Nephron (organoid): ENCODE results near the gene SARM1.

Source experiments
- H3K27ac Mint-ChIP-seq, 3 experiments: 2 replicates each; pipeline ENCODE4 v1.8.0; 2020; ENCODE audit warnings: mixed read lengths in 3 of 3, mild to moderate bottlenecking in 2 of 3, moderate library complexity in 1 of 3
- H3K27me3 Mint-ChIP-seq: 2 replicates; pipeline ENCODE4 v1.8.0; 2021; ENCODE audit warnings: low read depth, mild to moderate bottlenecking, moderate library complexity, mixed read lengths
- H3K36me3 Mint-ChIP-seq: 2 replicates; pipeline ENCODE4 v1.8.0; 2020; ENCODE audit warnings: low read depth, mixed read lengths
- H3K4me1 Mint-ChIP-seq: 2 replicates; pipeline ENCODE4 v1.8.0; 2020; ENCODE audit warnings: mixed read lengths
- H3K4me3 Mint-ChIP-seq, 3 experiments: 2 replicates each; pipeline ENCODE4 v1.8.0; 2020; ENCODE audit warnings: mild to moderate bottlenecking in 3 of 3, mixed read lengths in 3 of 3, moderate library complexity in 2 of 3
- H3K9me3 Mint-ChIP-seq: 2 replicates; pipeline ENCODE4 v1.8.0; 2020; ENCODE audit warnings: mixed read lengths
- TF ChIP-seq, protein P1 (sequence below), 3 experiments: fragments of 200-600 bp; sonication (generic); IDR thresholded peaks; one replicate each; pipeline ENCODE4 v1.5.0; 2021; ENCODE audit warnings: antibody characterized with exemption in 3 of 3; ENCODE audit not compliant: unreplicated experiment in 3 of 3

The SARM1 gene

GRCh38 chr17:28404461-28404811 lies 32.9 kb downstream of the SARM1 start:
- H3K36me3 Mint-ChIP-seq: peaks cover 11% of the 10 kb centered on the region
- peak overlapping the region; percentile 83 to 92 (median 90) for H3K4me3 Mint-ChIP-seq
- H3K27ac Mint-ChIP-seq: no peak overlapping the region
- no peaks in the 10 kb centered on the region for H3K27me3 Mint-ChIP-seq
- TF ChIP-seq, protein P1, sequence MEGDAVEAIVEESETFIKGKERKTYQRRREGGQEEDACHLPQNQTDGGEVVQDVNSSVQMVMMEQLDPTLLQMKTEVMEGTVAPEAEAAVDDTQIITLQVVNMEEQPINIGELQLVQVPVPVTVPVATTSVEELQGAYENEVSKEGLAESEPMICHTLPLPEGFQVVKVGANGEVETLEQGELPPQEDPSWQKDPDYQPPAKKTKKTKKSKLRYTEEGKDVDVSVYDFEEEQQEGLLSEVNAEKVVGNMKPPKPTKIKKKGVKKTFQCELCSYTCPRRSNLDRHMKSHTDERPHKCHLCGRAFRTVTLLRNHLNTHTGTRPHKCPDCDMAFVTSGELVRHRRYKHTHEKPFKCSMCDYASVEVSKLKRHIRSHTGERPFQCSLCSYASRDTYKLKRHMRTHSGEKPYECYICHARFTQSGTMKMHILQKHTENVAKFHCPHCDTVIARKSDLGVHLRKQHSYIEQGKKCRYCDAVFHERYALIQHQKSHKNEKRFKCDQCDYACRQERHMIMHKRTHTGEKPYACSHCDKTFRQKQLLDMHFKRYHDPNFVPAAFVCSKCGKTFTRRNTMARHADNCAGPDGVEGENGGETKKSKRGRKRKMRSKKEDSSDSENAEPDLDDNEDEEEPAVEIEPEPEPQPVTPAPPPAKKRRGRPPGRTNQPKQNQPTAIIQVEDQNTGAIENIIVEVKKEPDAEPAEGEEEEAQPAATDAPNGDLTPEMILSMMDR (IDR thresholded peaks at IDR 0.05; ENCODE audit: unreplicated experiment in 3 of 3): no peak
- peaks cover 5% of the 10 kb centered on the region for H3K4me1 Mint-ChIP-seq
- no peaks in the 10 kb centered on the region for H3K9me3 Mint-ChIP-seq

DNA sequence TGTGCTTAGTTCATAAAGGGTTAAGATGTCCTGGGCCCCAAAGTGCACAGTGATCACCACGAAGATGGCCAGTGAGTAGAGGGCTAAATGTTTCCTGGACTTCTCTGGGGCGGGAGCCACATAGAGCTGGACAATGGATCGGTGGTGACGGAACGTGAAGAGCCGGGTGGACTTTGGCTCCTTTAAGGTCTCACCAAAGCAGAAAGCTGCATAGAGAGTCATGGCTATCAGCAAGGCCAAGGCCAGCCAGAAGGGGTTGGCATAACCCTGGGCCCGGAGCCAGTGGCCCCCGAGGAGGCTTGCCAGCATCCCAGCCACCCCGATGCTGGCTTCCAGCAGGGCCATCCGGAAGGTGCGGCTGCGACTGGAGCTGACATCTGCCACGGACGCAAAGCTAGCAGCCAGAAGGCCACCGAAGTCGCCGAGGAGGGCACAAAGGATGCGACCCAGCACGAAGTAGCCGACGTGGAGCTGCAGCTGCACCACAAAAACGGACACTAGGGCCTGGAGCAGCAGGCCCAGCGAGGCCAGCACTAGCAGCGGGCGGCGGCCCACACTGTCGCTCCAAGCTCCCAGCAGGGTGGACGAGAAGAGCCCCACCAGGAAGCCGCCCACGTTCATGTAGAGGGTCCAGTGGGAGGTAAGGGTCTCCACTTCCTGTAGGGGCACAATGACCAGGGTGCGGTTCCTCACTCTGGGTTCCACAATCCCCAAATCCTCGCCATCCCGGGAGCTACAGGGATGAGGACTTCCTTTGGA lies 33.5 kb downstream of the SARM1 start:
- TF ChIP-seq, protein P1 (IDR thresholded peaks at IDR 0.05; ENCODE audit: unreplicated experiment in 3 of 3): no peak
- no peaks in the 10 kb centered on the region for H3K9me3 Mint-ChIP-seq
- peaks cover under 1% of the 10 kb centered on the region for H3K27me3 Mint-ChIP-seq
- H3K27ac Mint-ChIP-seq: peak overlapping the region in 2 of 3 experiments; percentile 48 to 67
- peak overlapping the region; percentile 83 to 92 (median 90) for H3K4me3 Mint-ChIP-seq
- peaks cover 11% of the 10 kb centered on the region for H3K36me3 Mint-ChIP-seq
- H3K4me1 Mint-ChIP-seq: peaks cover 5% of the 10 kb centered on the region

DNA sequence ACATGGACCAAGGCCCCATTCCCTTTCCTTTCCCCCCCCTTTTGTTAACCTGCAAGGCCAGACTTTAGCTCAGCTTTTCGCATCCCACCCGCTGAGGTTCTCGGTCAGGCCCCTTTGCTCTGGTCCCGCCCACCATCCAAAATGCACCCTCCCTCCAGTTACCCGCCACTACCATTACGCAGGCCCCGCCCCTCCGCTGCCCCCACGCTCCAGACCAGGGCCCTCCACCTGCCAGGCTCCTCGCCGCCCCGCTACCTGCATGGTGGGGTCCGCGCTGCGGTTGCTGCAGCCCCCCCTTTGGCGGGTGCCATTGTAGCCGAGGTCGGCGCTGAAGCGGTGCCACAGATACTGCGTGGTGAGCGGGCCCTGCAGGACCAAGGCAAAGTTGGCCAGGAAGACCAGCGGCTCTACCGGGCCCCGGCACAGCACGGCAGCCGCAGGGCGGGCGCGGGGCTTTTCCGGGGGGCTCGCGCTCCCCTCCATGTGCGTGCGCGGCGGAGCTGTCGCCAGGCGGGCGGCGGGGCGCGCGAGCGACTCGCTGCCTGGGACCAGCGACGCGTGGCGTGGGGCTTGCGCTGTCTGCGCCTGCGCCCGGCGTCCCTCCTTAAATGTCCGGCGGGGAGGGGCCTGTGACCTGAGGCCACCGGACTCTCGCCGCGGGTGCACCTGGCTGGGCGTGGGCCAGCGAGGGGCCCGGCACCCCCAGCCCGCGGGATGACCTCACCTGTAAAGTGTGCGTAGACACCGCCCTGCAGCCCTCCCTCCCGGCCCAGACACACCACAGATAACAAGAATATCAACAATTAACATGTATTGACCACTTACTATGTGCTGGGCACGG lies 34.4 kb downstream of the SARM1 start, which contains the start of gene SLC46A1:
Gene SLC46A1, minus strand, starts transcription at position 581 of the 841 bp plus-strand sequence. Its CDS starts 98 bp downstream, at position 483.
- TF ChIP-seq, protein P1 (IDR thresholded peaks at IDR 0.05; ENCODE audit: unreplicated experiment in 3 of 3): no peak
- H3K27me3 Mint-ChIP-seq: peaks cover 8% of the 10 kb centered on the region
- no peaks in the 10 kb centered on the region for H3K9me3 Mint-ChIP-seq
- H3K4me1 Mint-ChIP-seq: peaks cover 5% of the 10 kb centered on the region
- H3K36me3 Mint-ChIP-seq: peaks cover 11% of the 10 kb centered on the region
- peak within 1 kb of the TSS in 2 of 3 experiments; percentile 48 to 67 for H3K27ac Mint-ChIP-seq
- peak within 1 kb of the TSS; percentile 83 to 92 (median 90) for H3K4me3 Mint-ChIP-seq

DNA sequence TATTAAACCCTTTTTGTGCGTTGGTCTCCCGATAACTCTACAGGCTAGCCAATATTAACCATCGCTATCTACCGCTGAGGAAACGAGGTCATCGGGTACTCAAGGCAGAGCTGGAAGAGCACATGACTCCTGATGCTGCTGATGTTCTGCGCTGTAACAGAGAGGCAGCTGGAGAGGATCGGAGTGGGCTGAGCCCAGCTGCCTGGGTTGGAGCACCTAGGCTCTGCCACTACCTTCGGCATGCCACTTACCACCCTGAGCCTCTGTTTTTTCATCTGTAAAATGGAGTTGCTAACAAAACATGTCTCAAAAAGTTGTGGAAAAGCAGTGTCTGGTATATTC lies 35.0 kb downstream of the SARM1 start:
- peaks cover 8% of the 10 kb centered on the region for H3K27me3 Mint-ChIP-seq
- H3K4me3 Mint-ChIP-seq: peak overlapping the region; percentile 83 to 87 (median 85)
- H3K27ac Mint-ChIP-seq: peak overlapping the region in 1 of 3 experiments; percentile 54
- H3K4me1 Mint-ChIP-seq: peaks cover 5% of the 10 kb centered on the region
- peaks cover 11% of the 10 kb centered on the region for H3K36me3 Mint-ChIP-seq
- H3K9me3 Mint-ChIP-seq: no peaks in the 10 kb centered on the region
- TF ChIP-seq, protein P1 (IDR thresholded peaks at IDR 0.05; ENCODE audit: unreplicated experiment in 3 of 3): no peak

DNA sequence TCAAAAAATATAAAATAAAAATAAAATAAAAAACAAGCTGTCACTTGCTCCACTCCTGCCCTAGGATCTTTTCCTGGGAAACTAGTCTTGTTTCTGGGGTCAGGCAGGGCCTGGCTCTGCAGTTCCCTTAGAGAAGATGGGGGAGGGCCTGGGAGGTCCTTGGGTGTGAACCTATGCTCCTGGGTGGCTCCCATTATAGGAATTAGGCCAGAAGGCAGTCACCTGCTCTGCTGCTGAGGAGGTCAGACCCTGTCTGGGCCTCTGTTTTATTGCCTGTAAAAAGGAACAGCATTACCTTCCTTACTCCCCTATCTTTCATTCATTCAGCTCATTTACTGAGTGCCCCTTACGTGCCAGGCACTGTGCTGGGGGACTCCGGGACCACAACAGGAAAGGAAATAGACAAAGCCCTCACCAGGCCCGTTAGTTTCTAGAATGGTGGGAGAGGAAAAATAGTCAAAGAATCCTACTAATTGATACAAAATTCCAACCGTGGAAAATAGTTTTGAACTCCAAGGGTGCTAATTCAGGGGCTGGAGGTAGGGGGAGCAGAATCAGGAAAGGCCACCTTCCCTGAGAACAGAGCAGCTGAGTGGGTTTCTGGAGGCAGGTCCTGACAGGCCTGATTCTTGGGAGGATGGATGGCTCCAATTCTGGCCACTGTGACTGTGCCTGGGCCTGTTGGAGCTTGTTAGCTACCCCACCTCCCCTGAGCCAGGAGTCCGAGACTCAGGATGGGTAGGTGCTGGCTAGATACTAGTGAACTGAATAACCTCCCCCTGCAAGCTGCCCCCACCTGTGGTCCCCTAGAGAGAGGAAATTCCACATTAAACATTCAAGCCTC lies 35.9 kb downstream of the SARM1 start:
- Mint-ChIP-seq H3K36me3 (peaks cover 7% of the 10 kb centered on the region), H3K27ac (no peak overlapping the region), H3K4me3 (peak overlapping the region; percentile 70 to 83 (median 80)), H3K9me3 (no peaks in the 10 kb centered on the region), H3K27me3 (peaks cover 16% of the 10 kb centered on the region), H3K4me1 (peaks cover 5% of the 10 kb centered on the region)
- TF ChIP-seq, protein P1 (IDR thresholded peaks at IDR 0.05; ENCODE audit: unreplicated experiment in 3 of 3): peak in 1 of 3 experiments; percentile 13
